K562 (cell line): Measurements from ENCODE around the gene USP7. TPM values are rescaled to one million over a fixed set of nuclear protein-coding genes. Genes with fewer than 3 reads are reported as not detected.
A peak's percentile ranks its signal among the peaks of the same experiment; 100 is the strongest.

Experiments used
- ATAC-seq: fragments of 200-7000 bp; cut with Tn5 transposase; 3 replicates; pipeline ENCODE4 v1.9.1; 2020; ENCODE audit warnings: moderate library complexity
- BruUV-seq: library from RNA; stranded (reverse); fragments of 400-500 nt; replicated peaks from 2 replicates; lab custom pipeline; 2021; lab: Mats Ljungman, UMichigan
- CTCF ChIA-PET: fragments of 300-600 bp; formaldehyde crosslinking; extraction: SDS; loops from one replicate; lab custom pipeline; 2021; ENCODE audit warnings: low intra/inter-chr PET ratio; lab: Yijun Ruan, JAX
- POLR2A ChIA-PET: fragments of 300-600, 350-650 bp; sonication (Branson Sonifier 250); formaldehyde crosslinking; extraction: SDS; loops from one replicate; lab custom pipeline; 2021; ENCODE audit warnings: antibody characterized with exemption, inconsistent platforms; lab: Yijun Ruan, JAX
- DNase-seq, 4 experiments: peaks; one replicate each; pipeline versions ENCODE4 v3.0.0 to v3.0.0-alpha.2; 2011 to 2018; ENCODE audit warnings: low spot score in 3 of 4, mixed read lengths in 3 of 4; ENCODE audit errors: extremely low read depth in 1 of 4
- FAIRE-seq: peaks from 2 replicates; lab custom pipeline; 2011; peaks lifted over from hg19 to GRCh38; lab: Jason Lieb, UNC
- H2AFZ ChIP-seq: 2 replicates; pipeline ENCODE4 v1.6.0; 2011; ENCODE audit warnings: low read depth, low read length, control low read depth, inconsistent platforms
- H3K27ac ChIP-seq: fragments of 200-600 bp; 3 replicates; pipeline ENCODE4 v1.8.0; 2011; ENCODE audit warnings: low read depth, mild to moderate bottlenecking, control low read depth, inconsistent platforms, low read length, moderate library complexity, mixed read lengths; ENCODE audit errors: extremely low read depth
- H3K27me3 ChIP-seq, 2 experiments: fragments of 300-600 bp in 1 of 2; 2 replicates in 1 of 2; 3 replicates in 1 of 2; pipeline versions ENCODE4 v1.6.0 to v1.8.0; 2011; ENCODE audit warnings: inconsistent platforms in 2 of 2, low read length in 2 of 2, mild to moderate bottlenecking in 1 of 2, mixed read lengths in 1 of 2, moderate library complexity in 1 of 2; ENCODE audit not compliant: control insufficient read depth in 2 of 2, insufficient read depth in 2 of 2
- H3K36me3 ChIP-seq: fragments of 300-600 bp; 3 replicates; pipeline ENCODE4 v1.8.0; 2011; ENCODE audit warnings: mild to moderate bottlenecking, low read length, inconsistent platforms; ENCODE audit not compliant: control insufficient read depth, insufficient read depth
- H3K4me1 ChIP-seq, 2 experiments: fragments of 200-600 bp in 1 of 2; replicated peaks in 1 of 2; 2 replicates in 1 of 2; 3 replicates in 1 of 2; pipeline versions ENCODE4 v1.5.1 to v1.8.0; 2011; ENCODE audit warnings: inconsistent platforms in 2 of 2, low read length in 2 of 2, mild to moderate bottlenecking in 1 of 2, mixed read lengths in 1 of 2, moderate library complexity in 1 of 2; ENCODE audit not compliant: control insufficient read depth in 2 of 2, insufficient read depth in 2 of 2
- H3K4me2 ChIP-seq: 2 replicates; pipeline ENCODE4 v1.6.1; 2011; ENCODE audit warnings: low read length, control low read depth, inconsistent platforms, mixed read lengths; ENCODE audit not compliant: insufficient read depth
- H3K4me3 ChIP-seq: fragments of 200-600 bp; sonication (generic), shearing (Covaris generic); 2 replicates; pipeline ENCODE4 v1.5.1; 2016; ENCODE audit warnings: control low read depth, inconsistent platforms
- H3K79me2 ChIP-seq: fragments of 200-600 bp; 3 replicates; pipeline ENCODE4 v1.8.0; 2011; ENCODE audit warnings: low read length, inconsistent platforms; ENCODE audit not compliant: control insufficient read depth, insufficient read depth
- H3K9ac ChIP-seq, 2 experiments: 2 replicates each; pipeline versions ENCODE4 v1.6.0 to v1.6.1; 2011; ENCODE audit warnings: low read depth in 2 of 2, low read length in 2 of 2, control low read depth in 1 of 2, inconsistent platforms in 1 of 2, mild to moderate bottlenecking in 1 of 2, mixed read lengths in 1 of 2; ENCODE audit not compliant: insufficient read depth in 1 of 2
- H3K9me1 ChIP-seq: one replicate; pipeline ENCODE4 v1.6.0; 2011; ENCODE audit warnings: inconsistent platforms, mild to moderate bottlenecking, low read length, moderate library complexity; ENCODE audit not compliant: control insufficient read depth, insufficient read depth
- H3K9me3 ChIP-seq: replicated peaks from 2 replicates; pipeline ENCODE4 v1.5.1; 2011; ENCODE audit warnings: low read depth, low read length, inconsistent platforms; ENCODE audit not compliant: control insufficient read depth, insufficient read depth
- H4K20me1 ChIP-seq: replicated peaks from 2 replicates; pipeline ENCODE4 v1.6.1; 2011; ENCODE audit warnings: low read length, inconsistent platforms, mixed read lengths; ENCODE audit not compliant: control insufficient read depth, insufficient read depth
- DMBX1 ChIP-seq: fragments of 250-450 bp; sonication (Bioruptor Pico); IDR thresholded peaks from 2 replicates; pipeline ENCODE4 v1.8.0; 2022; ENCODE audit warnings: inconsistent platforms, mild to moderate bottlenecking, moderate library complexity, borderline replicate concordance
- ETV6 ChIP-seq, 3 experiments: fragments of 150-350 bp in 1 of 3; sonication (generic) in 1 of 3; formaldehyde crosslinking in 1 of 3; IDR thresholded peaks; 2 replicates each; pipeline versions ENCODE4 v1.6.1 to v1.8.0; 2014 to 2022; ENCODE audit warnings: borderline replicate concordance in 2 of 3, low read depth in 2 of 3, antibody characterized with exemption in 1 of 3, low read length in 1 of 3, mild to moderate bottlenecking in 1 of 3, missing genetic modification reagents in 1 of 3
- PPARD ChIP-seq: fragments of 250-450 bp; sonication (Bioruptor Pico); IDR thresholded peaks from 2 replicates; pipeline ENCODE4 v1.8.0; 2022; ENCODE audit warnings: inconsistent platforms, mild to moderate bottlenecking, moderate library complexity
- RAD21 ChIP-seq, 2 experiments: fragments of 250-450 bp in 1 of 2; fragments of 450-650 bp in 1 of 2; sonication (Bioruptor Pico) in 1 of 2; formaldehyde crosslinking in 1 of 2; IDR thresholded peaks in 1 of 2; conservative IDR thresholded peaks in 1 of 2; 2 replicates each; pipeline versions ENCODE4 v1.4.0 to v1.8.0; 2020 to 2022; ENCODE audit warnings: mild to moderate bottlenecking in 2 of 2, moderate library complexity in 1 of 2
- TARDBP ChIP-seq: fragments of 450-650 bp; IDR thresholded peaks from 2 replicates; pipeline ENCODE4 v1.6.1; 2016
- ZBTB7A ChIP-seq: IDR thresholded peaks from 2 replicates; pipeline ENCODE4 v1.6.1; 2011; ENCODE audit warnings: low read depth, mild to moderate bottlenecking, low read length, moderate library complexity, borderline replicate concordance; ENCODE audit not compliant: control insufficient read depth
- ZEB2 ChIP-seq: fragments of 450-650 bp; IDR thresholded peaks from 2 replicates; pipeline ENCODE4 v1.6.1; 2016
- ZNF124 ChIP-seq: sonication (generic); formaldehyde crosslinking; IDR thresholded peaks from 2 replicates; pipeline ENCODE4 v1.8.1; 2022; ENCODE audit warnings: missing genetic modification reagents
- ZNF23 ChIP-seq: fragments of 250-450 bp; sonication (Bioruptor Pico); IDR thresholded peaks from 2 replicates; pipeline ENCODE4 v1.4.0; 2020; ENCODE audit warnings: mild to moderate bottlenecking
- ZNF561 ChIP-seq: fragments of 450-650 bp; formaldehyde crosslinking; conservative IDR thresholded peaks from 2 replicates; pipeline ENCODE4 v1.4.0; 2020; ENCODE audit warnings: mild to moderate bottlenecking, moderate library complexity
- WGBS: fragments of 100-300 bp; shearing (Covaris generic); methylation state at CpG from one replicate; pipeline ENCODE4 v1.1.6; 2016; ENCODE audit warnings: low coverage, mixed read lengths; ENCODE audit not compliant: insufficient coverage; ENCODE audit errors: missing lambda C conversion rate; 5-methylcytosine and 5-hydroxymethylcytosine counted together
- in situ Hi-C: fragments of 300-500 bp; cut with MboI; formaldehyde crosslinking; loops from 4 replicates; pipeline ENCODE4 v1.15.0; 2018; ENCODE audit warnings: inconsistent platforms, mixed read lengths
- intact Hi-C: fragments of 100-400 bp; cut with micrococcal nuclease; formaldehyde crosslinking; loops from 2 replicates; pipeline ENCODE4 v1.14.2; 2022
- polyA plus RNA-seq, 8 experiments: library from polyadenylated mRNA; depleted of rRNA in 4 of 8; stranded (reverse) in 5 of 8; unstranded in 3 of 8; fragments of >200 nt; fragmentation: Nextera tagmentation in 2 of 8; fragmentation: Illumina TruSeq in 1 of 8; extraction: Ambion mirVana in 2 of 8; extraction: Trizol in 1 of 8; gene quantifications; 2 replicates each; pipeline versions ENCODE4 v1.2.1 to v1.2.3, GENCODE V29; 2011 to 2014; ENCODE audit warnings: inconsistent platforms in 1 of 8, missing spikeins in 1 of 8
- total RNA-seq, 7 experiments: library from RNA; depleted of rRNA in 6 of 7; stranded (reverse); fragments of >200 nt in 6 of 7; fragmentation: Illumina TruSeq in 2 of 7; extraction: Trizol in 2 of 7; gene quantifications; 2 replicates each; pipeline versions ENCODE4 v1.2.1 to v1.2.3, GENCODE V29; 2011 to 2021; ENCODE audit warnings: low replicate concordance in 1 of 7
- TF ChIP-seq, protein P1 (sequence below): sonication (generic); formaldehyde crosslinking; IDR thresholded peaks from 2 replicates; pipeline ENCODE4 v1.8.0; 2022; ENCODE audit warnings: missing genetic modification reagents, mild to moderate bottlenecking, borderline replicate concordance
- TF ChIP-seq, protein P2 (sequence below): fragments of 250-450 bp; sonication (Bioruptor Pico); IDR thresholded peaks from 2 replicates; pipeline ENCODE4 v1.8.0; 2021; ENCODE audit warnings: moderate library complexity, mild to moderate bottlenecking, inconsistent platforms
- TF ChIP-seq, protein P3 (sequence below), 3 experiments: IDR thresholded peaks in 2 of 3; conservative IDR thresholded peaks in 1 of 3; 2 replicates each; pipeline ENCODE4 v1.5.1; 2011 to 2012; ENCODE audit warnings: low read length in 3 of 3, mild to moderate bottlenecking in 3 of 3, control low read depth in 2 of 3, improper control_type of control experiment in 1 of 3, inconsistent platforms in 1 of 3, low read depth in 1 of 3, mixed read lengths in 1 of 3, moderate library complexity in 1 of 3; ENCODE audit not compliant: insufficient read depth in 2 of 3
- TF ChIP-seq, protein P4 (sequence below): fragments of 450-650 bp; IDR thresholded peaks from 2 replicates; pipeline ENCODE4 v1.6.1; 2016

USP7 gene
- total and polyA plus RNA-seq, 9 of the 15 experiments (the other 6 are each of a cell fraction or from before 2014, with no cell fraction given): 17.1 to 145 (median 57.9) TPM

DNA sequence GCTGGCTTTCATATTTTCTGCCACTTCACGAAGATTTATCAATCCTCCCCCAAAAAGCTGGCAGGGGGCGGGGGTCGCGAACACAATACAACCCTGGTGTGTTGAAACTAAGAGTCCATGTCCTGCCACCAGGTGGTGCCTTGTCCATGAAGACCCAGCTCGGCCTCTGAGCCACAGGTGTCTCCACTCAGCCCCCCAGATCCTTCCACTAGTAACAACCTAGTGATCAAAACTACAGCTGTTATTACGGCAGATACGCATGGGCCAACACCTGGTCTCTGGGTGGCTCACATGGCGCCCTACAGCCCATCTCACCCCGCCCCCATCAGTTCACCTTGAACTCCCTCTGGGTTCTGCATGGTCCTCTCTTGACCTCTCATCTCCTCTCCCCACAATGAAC lies 27.7 kb downstream of the USP7 start:
- H3K9me3 ChIP-seq: no peaks in the 10 kb centered on the region
- H3K27me3 ChIP-seq: no peaks in the 10 kb centered on the region
- H3K4me3 ChIP-seq: no peak overlapping the region
- in situ Hi-C loops: no loop called here
- ATAC-seq (peak; percentile 68), DNase-seq (peak in 3 of 4 experiments; percentile 37 to 56 (median 49)), FAIRE-seq (no peak)
- H4K20me1 ChIP-seq: peaks cover 80% of the 10 kb centered on the region
- H3K36me3 ChIP-seq: peaks cover 2% of the 10 kb centered on the region; the same call in 2 of the 3 replicates
- no peaks in the 10 kb centered on the region; a peak in 1 of 5 replicates for H3K4me1 ChIP-seq
- peaks cover 100% of the 10 kb centered on the region for H3K79me2 ChIP-seq
- BruUV-seq: no TSS peak
- ChIA-PET POLR2A (interaction anchor here (0.8 to 1.9 kb wide), 2 partner anchors 12 to 73 kb away, joined by 3 to 14 read pairs; no protein-coding TSS in a partner anchor), CTCF (no interaction called here)
- WGBS: 66% methylated on average over 9 of the region's 9 CpGs
- intact Hi-C loops: loop anchor here (10.0 kb wide), 1 partner anchor 69 kb away; no protein-coding TSS in a partner anchor
- H3K9me1 ChIP-seq: peaks cover 17% of the 10 kb centered on the region
- no peak overlapping the region for H3K4me2 ChIP-seq
- no peak overlapping the region for H3K9ac ChIP-seq
- H3K27ac ChIP-seq: no peak overlapping the region
- H2AFZ ChIP-seq: no peak overlapping the region
- no peak for TF ChIP-seq ZNF561 (CRISPR knock-in tag)
- no peak for TF ChIP-seq PPARD
- TF ChIP-seq DMBX1 (CRISPR knock-in tag): no peak
- TF ChIP-seq ZNF124 (CRISPR knock-in tag): no peak
- 0 out of 2 replicates have a peak, but pooled peaks have one; percentile 28 for TF ChIP-seq ZBTB7A
- TF ChIP-seq, protein P1, sequence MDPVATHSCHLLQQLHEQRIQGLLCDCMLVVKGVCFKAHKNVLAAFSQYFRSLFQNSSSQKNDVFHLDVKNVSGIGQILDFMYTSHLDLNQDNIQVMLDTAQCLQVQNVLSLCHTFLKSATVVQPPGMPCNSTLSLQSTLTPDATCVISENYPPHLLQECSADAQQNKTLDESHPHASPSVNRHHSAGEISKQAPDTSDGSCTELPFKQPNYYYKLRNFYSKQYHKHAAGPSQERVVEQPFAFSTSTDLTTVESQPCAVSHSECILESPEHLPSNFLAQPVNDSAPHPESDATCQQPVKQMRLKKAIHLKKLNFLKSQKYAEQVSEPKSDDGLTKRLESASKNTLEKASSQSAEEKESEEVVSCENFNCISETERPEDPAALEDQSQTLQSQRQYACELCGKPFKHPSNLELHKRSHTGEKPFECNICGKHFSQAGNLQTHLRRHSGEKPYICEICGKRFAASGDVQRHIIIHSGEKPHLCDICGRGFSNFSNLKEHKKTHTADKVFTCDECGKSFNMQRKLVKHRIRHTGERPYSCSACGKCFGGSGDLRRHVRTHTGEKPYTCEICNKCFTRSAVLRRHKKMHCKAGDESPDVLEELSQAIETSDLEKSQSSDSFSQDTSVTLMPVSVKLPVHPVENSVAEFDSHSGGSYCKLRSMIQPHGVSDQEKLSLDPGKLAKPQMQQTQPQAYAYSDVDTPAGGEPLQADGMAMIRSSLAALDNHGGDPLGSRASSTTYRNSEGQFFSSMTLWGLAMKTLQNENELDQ (CRISPR knock-in tag): no peak
- TF ChIP-seq RAD21 (CRISPR knock-in tag; conservative IDR thresholded peaks at IDR 0.05 in 1 of 2, IDR thresholded peaks at IDR 0.05 in 1 of 2): peak in 1 of 2 experiments; percentile 14; a peak in 1 of 4 replicates
- TF ChIP-seq, protein P2, sequence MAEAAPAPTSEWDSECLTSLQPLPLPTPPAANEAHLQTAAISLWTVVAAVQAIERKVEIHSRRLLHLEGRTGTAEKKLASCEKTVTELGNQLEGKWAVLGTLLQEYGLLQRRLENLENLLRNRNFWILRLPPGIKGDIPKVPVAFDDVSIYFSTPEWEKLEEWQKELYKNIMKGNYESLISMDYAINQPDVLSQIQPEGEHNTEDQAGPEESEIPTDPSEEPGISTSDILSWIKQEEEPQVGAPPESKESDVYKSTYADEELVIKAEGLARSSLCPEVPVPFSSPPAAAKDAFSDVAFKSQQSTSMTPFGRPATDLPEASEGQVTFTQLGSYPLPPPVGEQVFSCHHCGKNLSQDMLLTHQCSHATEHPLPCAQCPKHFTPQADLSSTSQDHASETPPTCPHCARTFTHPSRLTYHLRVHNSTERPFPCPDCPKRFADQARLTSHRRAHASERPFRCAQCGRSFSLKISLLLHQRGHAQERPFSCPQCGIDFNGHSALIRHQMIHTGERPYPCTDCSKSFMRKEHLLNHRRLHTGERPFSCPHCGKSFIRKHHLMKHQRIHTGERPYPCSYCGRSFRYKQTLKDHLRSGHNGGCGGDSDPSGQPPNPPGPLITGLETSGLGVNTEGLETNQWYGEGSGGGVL: no peak
- TF ChIP-seq ETV6 (IDR thresholded peaks at IDR 0.05; ENCODE audit: borderline replicate concordance in 1 of 2, low read depth in 2 of 2, low read length in 1 of 2): no peak
- no peak for TF ChIP-seq ETV6 (CRISPR knock-in tag; IDR thresholded peaks at IDR 0.05; ENCODE audit: borderline replicate concordance)
- no peak for TF ChIP-seq ZEB2
- no peak for TF ChIP-seq ZNF23 (CRISPR knock-in tag)
- TF ChIP-seq, protein P3, sequence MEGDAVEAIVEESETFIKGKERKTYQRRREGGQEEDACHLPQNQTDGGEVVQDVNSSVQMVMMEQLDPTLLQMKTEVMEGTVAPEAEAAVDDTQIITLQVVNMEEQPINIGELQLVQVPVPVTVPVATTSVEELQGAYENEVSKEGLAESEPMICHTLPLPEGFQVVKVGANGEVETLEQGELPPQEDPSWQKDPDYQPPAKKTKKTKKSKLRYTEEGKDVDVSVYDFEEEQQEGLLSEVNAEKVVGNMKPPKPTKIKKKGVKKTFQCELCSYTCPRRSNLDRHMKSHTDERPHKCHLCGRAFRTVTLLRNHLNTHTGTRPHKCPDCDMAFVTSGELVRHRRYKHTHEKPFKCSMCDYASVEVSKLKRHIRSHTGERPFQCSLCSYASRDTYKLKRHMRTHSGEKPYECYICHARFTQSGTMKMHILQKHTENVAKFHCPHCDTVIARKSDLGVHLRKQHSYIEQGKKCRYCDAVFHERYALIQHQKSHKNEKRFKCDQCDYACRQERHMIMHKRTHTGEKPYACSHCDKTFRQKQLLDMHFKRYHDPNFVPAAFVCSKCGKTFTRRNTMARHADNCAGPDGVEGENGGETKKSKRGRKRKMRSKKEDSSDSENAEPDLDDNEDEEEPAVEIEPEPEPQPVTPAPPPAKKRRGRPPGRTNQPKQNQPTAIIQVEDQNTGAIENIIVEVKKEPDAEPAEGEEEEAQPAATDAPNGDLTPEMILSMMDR (IDR thresholded peaks at IDR 0.05 in 2 of 3, conservative IDR thresholded peaks at IDR 0.05 in 1 of 3; ENCODE audit: insufficient read depth in 2 of 3, low read depth in 1 of 3, low read length in 3 of 3): peak; percentile 27 to 54 (median 41); a peak in 4 of 6 replicates
- no peak for TF ChIP-seq TARDBP
- TF ChIP-seq, protein P4, sequence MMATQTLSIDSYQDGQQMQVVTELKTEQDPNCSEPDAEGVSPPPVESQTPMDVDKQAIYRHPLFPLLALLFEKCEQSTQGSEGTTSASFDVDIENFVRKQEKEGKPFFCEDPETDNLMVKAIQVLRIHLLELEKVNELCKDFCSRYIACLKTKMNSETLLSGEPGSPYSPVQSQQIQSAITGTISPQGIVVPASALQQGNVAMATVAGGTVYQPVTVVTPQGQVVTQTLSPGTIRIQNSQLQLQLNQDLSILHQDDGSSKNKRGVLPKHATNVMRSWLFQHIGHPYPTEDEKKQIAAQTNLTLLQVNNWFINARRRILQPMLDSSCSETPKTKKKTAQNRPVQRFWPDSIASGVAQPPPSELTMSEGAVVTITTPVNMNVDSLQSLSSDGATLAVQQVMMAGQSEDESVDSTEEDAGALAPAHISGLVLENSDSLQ: no peak
